Germinal center (tissue), 1 donor: ENCODE results near the gene M1AP.
A peak's percentile ranks its signal among the peaks of the same experiment; 100 is the strongest.

Source experiments
- DNase-seq: peaks from one replicate; pipeline ENCODE4 v3.0.0; 2012; ENCODE audit warnings: mixed read lengths, low spot score

Gene M1AP, protein sequence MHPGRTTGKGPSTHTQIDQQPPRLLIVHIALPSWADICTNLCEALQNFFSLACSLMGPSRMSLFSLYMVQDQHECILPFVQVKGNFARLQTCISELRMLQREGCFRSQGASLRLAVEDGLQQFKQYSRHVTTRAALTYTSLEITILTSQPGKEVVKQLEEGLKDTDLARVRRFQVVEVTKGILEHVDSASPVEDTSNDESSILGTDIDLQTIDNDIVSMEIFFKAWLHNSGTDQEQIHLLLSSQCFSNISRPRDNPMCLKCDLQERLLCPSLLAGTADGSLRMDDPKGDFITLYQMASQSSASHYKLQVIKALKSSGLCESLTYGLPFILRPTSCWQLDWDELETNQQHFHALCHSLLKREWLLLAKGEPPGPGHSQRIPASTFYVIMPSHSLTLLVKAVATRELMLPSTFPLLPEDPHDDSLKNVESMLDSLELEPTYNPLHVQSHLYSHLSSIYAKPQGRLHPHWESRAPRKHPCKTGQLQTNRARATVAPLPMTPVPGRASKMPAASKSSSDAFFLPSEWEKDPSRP

DNA sequence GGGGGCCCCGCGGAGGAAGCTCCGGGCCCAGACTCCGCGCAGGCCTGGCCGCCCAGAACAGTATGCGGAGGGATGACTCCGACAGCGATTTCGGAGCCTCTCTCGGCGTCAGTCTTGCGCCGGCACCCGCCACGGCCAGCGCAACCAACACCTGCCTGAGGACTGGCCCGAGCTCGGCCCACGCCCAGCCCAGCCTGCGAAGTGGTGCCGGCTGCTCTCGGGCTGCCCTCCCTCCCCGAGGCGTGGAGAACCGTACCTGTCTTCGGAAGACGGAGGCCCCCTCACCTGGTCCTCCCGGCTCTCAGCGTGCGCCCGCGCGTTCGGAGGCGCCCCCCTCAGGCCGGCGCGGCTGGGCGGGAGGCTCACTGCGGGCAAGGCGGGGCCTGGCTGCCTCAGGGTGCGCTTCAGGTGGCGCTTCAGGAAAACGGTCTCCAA is at the start of gene M1AP:
M1AP (minus strand) TSS at position 322 of the 435 bp plus-strand sequence. CDS start 8,055 bp downstream, outside the sequence.
- peak; percentile 36 for DNase-seq

DNA sequence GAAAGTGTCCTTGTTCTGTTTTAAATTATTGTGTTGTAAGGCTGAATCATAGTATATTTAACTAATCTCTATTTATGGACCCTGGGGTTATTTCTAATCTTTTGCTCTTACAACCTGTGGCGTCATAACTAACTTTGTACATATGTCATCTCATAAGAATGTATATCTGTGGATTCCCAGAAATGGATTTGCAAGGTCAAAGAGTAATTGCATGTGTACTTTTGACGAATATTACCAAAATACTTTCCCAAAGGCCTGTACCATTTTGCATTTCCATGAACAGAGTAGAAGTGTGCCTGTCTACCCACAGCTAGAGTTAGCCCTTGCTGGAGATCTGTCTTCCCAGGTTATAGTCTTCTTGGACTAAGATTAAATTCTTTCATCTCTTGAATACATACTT is 48.7 kb upstream of the M1AP start:
- DNase-seq = no peak

DNA sequence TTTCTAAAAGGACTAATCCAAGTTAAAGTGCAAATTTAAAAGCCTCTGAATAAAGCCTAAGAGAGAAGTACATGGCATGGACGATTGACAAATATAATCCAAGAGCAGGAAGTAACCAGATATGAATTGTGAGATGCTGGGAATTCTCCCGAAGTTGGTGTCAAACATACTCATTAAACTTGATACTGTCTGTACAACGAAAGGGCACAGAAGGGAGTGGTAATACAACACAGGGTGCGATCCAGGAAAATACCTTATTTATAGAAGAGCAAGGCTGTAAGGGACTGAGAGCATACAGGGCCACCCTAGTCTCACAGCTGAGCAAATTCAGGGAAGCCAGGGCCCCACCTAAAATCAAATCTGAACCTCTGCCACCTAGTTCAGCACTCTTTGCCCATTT is 47.5 kb upstream of the M1AP start:
- no peak for DNase-seq

DNA sequence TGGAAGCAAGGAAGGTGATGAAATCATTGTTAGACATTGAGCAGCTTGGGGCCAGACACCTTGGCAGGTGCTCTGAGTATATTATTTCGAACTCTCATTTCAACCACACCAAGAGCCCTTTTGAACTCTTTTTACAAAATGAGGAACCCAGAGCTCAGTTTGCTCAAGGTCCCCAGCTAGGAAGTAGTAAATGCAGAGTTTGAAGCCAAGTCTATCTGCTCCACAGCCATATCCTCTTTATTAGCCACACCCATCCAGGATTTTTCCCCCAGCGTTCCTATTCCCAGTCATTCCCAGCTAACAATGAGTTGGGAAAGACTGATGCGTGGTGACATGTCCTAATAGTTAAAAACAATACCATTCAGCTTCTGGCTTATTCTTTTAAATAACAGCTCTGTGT is 46.2 kb upstream of the M1AP start:
- no peak for DNase-seq

DNA sequence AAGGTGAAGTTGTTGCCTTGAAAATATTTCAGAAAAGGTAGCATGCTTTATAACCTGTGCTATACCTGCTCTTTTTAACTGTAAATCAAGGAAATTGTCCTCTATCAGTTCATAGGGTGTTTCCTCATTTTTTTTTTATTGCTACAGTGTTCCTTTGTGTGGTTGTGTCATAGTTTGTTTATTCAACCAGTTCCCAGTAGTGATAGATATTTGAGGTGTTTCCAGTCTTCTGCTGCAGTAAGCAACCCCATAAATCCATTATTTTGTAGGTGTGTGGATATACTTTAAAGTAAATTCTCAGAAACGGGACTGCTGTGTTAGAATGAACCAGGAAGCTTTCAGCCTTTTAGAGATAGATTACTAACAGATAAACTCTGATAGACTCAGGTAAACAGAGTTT is 45.5 kb upstream of the M1AP start:
- no peak for DNase-seq

DNA sequence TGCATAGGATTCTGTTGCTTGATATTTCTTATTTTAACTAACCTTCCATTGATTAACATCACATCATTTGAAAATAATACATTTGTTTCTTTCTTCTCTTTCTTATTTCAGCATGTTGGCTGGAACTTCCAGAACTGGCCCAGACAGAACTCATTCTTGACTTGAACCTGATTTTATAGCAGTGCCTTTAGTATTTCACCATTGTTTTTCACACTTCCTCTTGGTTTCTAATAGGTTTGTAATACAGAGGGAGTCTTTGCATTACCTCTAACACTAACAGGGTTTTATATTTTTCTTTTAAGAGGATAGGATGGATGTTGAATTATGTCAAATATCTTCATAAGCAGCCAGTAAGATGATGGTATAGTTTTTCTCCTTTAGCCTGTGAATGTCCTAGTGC is 45.1 kb upstream of the M1AP start:
- DNase-seq = no peak

DNA sequence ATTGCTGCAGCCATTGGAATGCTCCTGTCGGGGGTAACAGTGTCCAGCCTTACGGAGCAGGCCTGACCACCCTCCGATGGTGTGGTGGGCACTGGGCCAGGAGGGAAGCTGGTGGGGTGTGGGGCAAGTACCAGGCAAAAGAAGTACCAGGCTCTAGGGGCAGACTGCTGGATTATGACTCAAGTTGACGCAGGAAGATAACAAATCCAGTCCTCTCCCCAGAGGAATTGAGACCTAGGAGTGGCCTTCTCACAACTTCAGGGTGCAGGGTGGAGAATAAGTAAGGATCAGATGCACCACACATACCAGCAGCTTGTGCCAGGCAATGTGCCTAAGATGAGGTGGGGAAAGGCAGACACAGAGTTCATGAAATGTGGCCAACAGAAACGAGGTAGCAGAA is 43.8 kb upstream of the M1AP start:
- DNase-seq = no peak

DNA sequence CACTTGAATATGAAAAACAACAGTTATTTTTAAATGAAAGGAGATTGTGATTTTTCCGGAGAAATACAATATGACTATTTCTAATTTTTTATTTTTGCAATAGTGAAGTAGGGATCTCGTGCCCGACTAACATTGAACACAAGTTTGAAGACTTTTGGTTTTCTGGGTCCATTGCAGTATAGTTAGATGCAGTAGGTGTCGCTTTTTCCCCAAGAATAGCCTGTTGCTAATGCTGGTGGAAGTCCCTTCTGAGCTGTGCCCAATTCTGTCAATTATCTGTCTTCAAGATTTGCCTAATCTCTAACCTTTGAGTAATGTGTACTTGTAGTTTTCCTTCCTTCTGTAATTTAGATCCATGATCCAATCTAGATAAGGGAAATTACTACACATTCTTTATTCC is 42.4 kb upstream of the M1AP start:
- peak; percentile 54 for DNase-seq

DNA sequence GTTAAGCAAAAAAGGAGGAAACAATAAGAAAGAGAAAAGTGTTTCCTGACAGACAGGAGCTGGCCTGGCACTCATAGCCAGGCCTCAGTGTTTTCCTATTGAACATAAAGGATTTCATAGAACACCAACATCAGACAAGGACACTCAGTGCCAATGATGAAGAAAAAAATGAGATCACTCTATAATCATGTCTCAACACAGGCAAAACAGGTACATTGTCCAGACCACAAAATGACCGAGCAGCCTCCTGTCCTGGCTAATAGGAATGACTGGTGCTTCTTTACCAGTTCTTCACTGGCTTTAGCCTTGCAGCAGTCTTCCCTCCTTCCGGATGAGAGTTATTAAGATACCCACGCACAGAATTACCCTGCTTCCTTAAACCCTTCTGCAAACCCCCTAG is 41.5 kb upstream of the M1AP start:
- DNase-seq = no peak

DNA sequence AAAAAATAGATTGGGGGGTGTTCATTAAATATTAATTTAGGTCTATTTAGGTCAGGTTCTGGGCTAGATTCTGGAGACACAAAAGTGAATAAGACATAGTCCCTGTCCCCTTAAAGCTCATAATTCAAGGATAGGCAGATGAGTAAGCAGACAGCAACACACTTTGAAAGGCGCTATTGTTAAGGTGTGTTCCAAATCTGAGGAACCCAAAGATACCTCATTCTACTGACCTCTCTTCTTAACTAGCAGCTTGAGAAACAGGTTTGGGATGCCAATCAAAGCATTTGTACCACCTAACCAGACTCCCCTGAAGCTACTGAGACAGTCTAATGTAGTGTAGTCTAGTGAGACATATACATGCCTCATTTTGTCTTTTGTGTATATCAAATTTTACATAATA is 40.8 kb upstream of the M1AP start:
- no peak for DNase-seq

DNA sequence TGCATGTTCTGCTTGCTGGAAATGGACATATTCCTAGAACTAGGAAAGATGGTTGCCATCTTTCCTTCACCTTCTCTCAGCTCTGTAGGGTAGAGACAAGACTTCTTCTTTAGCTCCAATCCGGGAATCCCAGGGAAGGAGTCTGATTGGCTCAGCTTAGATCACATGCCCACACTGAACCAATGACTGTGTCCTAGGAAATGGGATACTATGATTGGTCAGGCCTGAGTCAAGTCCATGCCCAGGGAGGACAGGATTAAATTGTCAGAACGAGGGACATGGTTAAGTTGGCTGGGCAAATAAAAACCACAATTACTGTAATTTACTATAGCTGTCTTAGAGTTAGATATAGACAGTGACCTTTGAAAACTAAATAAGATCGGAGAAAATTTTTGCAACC is 37.3 kb upstream of the M1AP start:
- no peak for DNase-seq

DNA sequence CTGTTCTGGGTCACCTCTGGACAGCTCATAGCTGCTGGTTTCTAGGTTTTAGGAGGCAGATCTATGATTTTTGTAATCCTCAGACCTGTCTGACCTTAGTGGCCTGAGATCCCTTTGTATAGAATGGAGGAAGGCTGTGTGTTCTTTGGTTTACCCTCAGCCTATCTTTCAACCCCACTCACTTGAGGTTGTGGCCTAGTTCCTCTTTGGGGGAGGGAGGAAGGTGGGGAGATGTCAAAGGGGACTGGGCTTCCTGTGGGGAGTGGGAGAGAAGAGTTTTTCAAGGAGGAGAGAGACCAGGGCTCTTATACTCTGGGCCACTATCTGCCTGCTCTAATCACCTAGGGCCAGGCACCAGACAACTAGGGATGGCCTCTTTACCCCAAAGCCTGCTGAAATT is 34.4 kb upstream of the M1AP start:
- no peak for DNase-seq

DNA sequence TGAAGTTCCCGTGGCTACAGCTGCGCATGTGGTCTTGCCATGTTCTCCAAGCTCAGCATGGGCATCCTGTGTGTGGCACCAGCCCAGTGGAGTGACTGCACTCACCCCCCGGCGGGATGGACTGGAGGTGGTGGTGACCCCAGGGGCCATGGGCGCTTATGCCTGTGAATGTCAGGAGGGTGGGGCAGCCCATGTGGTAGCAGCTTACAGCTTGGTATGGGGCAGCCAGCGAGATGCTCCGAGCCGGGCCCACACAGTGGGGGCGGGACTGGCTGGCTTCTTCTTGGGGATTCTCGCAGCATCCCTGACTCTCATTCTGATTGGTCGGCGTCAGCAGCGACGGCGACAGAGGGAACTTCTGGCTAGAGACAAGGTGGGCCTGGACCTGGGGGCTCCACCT is 31.5 kb upstream of the M1AP start:
- no peak for DNase-seq

DNA sequence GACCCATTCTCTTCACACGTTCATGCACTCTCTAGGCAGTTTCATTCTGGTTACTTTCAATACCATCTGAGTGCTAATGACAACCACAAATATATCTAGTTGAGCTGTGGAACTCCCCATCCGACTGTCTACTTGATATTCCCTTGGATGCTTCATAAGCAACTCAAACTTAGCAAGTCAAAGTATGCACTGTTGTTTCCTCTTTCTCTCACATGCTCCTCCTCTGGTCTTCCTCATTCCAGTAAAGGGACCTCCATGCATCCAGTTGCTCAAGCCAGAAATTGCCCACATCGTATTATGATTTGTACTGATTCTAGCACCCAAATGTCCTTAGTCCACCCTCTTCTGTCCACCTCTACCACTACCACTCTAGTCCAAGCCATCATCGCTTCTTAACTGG is 28.2 kb upstream of the M1AP start:
- no peak for DNase-seq

DNA sequence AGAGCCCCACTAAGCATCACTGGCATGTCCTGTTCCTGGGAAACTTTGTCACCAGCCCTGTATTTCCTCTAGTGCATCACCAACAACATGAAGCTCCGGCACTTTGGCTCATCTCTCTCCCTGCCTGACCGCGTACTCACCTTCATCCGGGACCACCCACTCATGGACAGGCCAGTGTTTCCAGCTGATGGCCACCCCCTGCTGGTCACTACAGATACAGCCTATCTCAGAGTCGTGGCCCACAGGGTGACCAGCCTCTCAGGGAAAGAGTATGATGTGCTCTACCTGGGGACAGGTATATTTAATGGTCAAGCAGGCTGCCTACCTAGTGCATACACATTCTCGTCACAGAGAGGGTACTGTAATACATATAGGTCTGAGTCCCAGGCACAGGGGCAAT is 27.0 kb upstream of the M1AP start:
- DNase-seq = no peak

DNA sequence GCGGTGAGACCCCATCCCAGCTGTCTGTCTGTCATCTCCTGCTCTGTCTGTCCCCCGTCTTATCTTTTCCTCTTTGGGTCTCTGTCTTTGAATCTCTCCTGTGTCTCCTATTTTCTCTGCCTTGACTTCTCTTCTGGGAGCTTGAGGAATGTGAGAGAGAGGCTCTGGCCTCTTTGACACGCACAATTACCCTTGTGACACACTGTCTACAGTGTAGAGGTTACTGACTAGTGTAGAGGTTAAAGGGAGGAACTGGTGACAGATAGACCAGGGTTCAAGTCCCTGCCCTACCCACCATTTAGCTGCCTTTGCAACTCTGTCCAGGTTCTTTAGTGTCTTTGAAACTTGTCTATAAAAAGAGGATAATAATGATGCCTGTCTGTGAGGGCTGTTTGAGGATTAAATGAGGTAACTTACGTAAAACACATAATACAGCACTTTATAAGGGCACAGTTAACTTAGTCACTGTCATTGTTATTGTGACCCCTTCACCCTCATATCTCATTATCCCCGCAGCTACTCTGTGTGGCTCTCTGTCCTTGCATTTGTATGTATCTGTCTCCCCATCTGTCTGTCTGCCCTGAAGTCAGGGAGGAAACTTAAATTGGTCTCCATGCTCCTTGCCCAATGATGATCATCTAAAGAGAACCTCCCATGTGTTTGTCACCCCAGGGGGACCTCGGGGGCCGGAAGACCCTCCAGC is 25.8 kb upstream of the M1AP start:
- no peak for DNase-seq

DNA sequence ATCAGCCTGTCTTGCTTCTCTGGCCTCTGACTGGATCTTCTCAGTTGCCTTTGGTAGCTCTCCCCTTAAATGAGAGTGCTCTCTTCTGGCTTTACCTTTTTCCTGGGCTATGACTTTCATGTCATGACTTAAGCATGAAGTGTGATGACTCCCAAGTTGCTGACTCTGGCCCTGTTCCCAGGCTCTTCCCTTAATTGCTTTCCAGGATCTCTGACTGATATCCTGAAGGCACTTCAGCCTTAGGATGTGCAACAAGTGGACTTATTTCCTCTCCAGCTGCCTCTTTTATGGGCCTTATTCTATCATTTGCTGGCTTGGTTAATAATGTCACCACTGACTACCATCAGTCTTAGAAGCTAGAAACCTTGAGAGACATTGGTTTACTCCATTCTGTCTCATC is 23.3 kb upstream of the M1AP start:
- DNase-seq = no peak

DNA sequence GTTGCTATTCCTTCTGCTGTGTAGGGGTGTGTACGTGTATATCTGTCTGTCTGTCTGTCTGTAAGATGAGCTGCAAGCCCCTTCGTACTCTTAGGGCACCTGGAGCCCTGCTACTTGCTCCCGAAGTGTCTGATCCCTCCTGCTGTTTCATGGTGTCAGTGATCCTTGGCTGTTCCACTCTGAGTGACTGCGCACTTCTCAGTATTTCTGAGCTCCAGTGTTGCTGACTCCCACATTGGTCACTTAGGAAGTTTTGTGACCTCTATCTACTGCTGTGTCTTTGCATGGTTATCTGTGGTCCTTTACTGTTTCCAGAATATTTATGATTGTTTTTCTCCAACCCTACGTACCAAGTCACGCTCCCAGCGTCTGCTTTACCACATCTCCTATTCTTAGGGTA is 22.1 kb upstream of the M1AP start:
- no peak for DNase-seq

DNA sequence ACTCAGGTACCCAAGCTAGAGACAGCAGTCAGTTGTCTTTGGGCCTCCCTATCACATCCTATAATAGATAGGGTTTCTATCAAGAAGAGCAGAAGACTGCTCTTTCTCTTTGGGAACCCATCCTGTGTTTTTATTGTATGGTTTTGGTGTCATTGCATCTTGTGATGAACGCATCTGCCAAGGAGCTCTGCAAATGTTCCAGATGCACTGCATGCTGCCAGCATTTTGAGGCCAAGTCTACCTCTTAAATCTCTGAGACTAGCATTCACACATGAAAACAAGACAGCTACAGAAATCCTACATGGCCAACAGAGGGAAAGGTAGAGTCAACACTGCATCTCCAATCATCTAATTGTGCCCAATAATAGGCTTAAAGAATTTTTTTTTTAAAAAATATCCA is 20.0 kb upstream of the M1AP start:
- no peak for DNase-seq

DNA sequence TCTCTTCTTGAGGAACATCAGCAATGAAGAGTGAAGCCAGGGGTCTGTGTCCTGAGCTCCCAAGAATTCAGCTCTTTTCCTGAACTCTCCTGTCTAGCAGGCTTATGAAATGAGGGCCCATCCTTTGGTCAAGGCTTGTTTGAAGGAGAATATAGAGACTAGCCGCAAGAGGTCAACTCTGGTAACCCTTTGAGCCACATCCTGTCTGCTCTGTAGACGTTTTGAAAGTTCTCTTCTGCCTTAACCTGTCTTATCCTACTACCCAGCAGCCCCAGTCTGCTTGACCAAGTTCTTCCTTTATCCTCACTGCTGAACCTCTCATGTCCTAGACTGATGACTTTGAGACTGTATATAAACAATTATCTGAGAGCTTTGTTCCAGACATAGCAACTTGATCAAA is 11.3 kb upstream of the M1AP start:
- no peak for DNase-seq

DNA sequence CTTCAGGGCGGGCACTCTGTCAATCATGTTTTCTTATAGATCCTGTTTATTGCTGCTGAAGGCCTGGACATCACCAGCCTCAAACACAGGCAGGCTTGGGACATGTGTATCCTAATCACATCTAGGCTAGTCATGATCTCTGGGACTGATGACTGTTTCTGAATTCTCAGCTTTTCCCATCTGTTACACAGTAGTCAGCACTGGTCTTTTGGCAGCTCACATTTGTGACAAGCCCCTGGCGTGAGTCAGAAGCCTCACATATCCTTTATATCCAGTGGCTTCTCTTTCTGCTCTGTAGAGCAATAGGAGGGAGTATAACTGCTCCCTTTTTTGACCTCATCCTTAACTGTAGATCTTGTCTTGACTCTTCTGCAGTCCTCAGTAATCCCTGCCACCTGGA is 10.4 kb upstream of the M1AP start:
- no peak for DNase-seq

DNA sequence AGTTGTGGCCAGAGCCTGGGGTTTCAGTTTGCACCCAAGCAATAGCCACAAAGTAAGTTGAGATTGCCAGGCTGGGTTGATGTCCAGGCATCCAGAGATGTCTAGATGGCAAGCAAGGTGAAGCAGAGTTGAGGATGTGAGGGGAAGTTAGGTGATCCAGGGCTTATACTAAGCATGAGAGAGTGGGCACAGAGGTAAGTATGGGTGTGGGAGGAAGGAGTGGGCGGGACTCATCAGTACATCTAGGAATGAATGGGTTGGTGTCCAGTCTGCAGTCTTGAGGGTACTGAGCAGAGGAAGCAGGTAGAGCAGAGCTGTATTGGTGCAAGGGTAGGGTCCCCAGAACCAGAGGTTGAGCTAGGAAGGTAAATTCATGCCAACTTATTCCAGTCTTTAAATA is 7.4 kb upstream of the M1AP start:
- DNase-seq = no peak
